Duodenal mucosa (tissue), 2 donors: Measurements from ENCODE around the gene FOSL1.
"Not testable (repeated sequence)": the region's sequence is repeated elsewhere in the genome, so short reads cannot be mapped to it uniquely, and the experiment has no call there.

Experiments used
- H3K27ac ChIP-seq: one replicate; pipeline ENCODE4 v1.7.0; 2013; ENCODE audit warnings: low read depth, low read length
- H3K27me3 ChIP-seq, 2 donors: one replicate each; pipeline ENCODE4 v1.7.0; 2013; ENCODE audit warnings: low read length in 2 of 2, control low read depth in 1 of 2; ENCODE audit not compliant: insufficient read depth in 2 of 2, control insufficient read depth in 1 of 2
- H3K36me3 ChIP-seq, 2 donors: one replicate each; pipeline ENCODE4 v1.7.0; 2013; ENCODE audit warnings: low read length in 2 of 2, control low read depth in 1 of 2; ENCODE audit not compliant: insufficient read depth in 2 of 2, control insufficient read depth in 1 of 2
- H3K4me1 ChIP-seq, 2 donors: one replicate each; pipeline ENCODE4 v1.7.0; 2013; ENCODE audit warnings: low read length in 2 of 2, control low read depth in 1 of 2; ENCODE audit not compliant: insufficient read depth in 2 of 2, control insufficient read depth in 1 of 2
- H3K4me3 ChIP-seq, 2 donors: one replicate each; pipeline ENCODE4 v1.7.0; 2013; ENCODE audit warnings: low read length in 2 of 2, low read depth in 1 of 2
- H3K9ac ChIP-seq, 2 donors: one replicate each; pipeline ENCODE4 v1.7.0; 2013; ENCODE audit warnings: low read length in 2 of 2, low read depth in 1 of 2
- H3K9me3 ChIP-seq, 2 donors: one replicate each; pipeline ENCODE4 v1.7.0; 2013; ENCODE audit warnings: low read length in 2 of 2, control low read depth in 1 of 2; ENCODE audit not compliant: control insufficient read depth in 1 of 2

Gene FOSL1

DNA sequence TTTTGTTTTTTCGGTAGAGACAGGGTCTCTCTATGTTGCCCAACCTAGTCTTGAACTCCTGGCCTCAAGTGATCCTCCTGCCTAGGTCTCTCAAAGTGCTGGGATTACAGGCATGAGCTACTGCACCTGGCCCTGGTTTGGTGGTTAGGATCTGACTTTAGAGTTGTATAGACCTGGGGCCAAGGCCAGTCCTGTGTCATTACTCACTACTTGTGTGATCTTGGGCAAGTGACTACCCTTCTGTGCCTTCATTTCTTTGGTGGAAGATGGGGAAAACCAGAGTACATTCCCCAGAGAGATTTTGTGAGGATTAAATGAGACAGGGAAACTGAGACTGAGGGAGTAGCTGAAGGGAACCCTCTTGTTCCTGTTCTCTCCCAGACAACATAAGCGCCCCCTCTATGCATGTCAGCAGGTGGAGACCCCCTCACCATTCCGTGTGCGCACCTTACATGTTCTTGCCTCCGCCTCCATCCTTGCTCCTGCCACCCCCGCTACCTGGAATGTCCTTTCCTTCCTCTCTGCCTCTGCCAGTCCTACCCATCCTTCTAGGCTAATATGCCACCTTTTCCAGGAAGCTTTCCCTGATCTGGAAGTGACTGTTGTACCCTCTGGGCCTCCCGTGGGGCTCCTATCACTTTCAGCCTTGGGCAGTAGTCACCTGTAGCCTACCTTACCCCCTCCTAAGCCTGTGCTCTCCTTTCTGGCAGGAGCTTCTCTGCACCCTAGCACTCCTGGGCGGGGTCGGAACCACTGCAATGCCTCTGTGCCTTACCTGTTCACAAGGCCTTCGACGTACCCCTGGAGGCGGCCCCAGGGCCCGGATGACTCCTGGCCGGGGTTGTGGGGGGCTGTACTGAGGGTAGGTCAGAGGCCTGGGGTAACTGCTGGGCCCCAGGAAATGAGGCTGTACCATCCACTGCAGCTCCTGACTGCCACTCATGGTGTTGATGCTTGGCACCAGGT, 3.9 kb downstream of the FOSL1 start:
- no peak overlapping the region for H3K27ac ChIP-seq
- peaks cover 17 to 39% of the 10 kb centered on the region in 2 donors for H3K4me1 ChIP-seq
- no peak overlapping the region for H3K4me3 ChIP-seq
- no peaks in the 10 kb centered on the region for H3K36me3 ChIP-seq
- no peaks in the 10 kb centered on the region for H3K9me3 ChIP-seq
- H3K9ac ChIP-seq, result no peak overlapping the region
- H3K27me3 ChIP-seq, result peaks cover 9 to 14% of the 10 kb centered on the region in 2 donors

DNA sequence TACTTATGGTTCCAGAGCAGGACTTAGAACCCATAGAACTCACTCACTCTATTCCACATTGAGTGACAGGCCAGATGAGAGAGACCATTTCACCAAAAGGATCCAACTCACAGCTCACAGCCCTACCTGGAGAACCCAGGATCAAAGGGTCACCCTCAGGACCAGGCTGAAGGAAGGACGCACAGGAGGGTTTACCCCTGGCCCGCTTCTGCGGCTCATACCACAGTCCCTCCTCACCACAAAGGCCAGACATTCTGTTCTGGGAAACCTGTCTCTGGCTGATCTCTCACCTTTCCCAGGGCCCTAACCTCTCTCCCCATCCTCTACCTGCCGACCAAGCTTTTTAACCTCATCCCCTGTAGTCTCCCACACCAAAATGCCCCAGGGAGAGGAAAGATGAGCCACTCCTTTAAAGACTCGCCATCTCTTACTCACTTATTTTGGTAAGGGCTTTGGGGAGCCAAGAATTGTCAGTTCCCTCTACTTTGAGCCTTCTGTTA, 4.7 kb downstream of the FOSL1 start:
- Histone ChIP-seq H3K27ac (no peak overlapping the region), H3K27me3 (peaks cover 9 to 14% of the 10 kb centered on the region in 2 donors), H3K36me3 (no peaks in the 10 kb centered on the region), H3K9me3 (no peaks in the 10 kb centered on the region), H3K4me1 (peaks cover 18 to 39% of the 10 kb centered on the region in 2 donors), H3K9ac (no peak overlapping the region), H3K4me3 (no peak overlapping the region)

DNA sequence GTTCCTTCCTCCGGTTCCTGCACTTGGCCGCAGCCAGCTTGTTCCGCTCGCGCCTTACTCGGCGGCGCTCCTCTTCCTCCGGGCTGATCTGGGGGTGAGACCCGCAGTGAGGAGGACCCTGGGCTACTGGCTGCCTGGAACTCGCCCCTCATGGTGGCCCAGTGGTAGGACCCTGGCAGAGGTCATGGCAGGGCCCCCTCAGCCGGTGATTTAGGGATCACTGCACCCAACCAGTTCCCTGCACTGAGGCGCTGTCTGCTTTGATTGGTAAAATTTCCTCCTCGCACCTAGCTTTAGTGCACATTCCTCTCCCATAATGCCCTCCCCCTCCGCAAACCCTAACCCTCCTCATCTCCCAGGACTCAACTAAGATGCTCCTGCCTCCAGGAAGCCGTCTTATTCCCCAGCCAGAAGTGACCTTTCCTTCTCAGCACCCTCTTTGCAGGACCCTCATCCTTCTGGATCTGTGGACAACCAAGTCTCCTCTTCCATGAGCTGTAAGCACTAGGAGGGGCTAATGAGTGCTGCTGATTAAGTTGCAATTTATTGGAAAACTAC, 6.1 kb downstream of the FOSL1 start:
- Histone ChIP-seq H3K4me1 (peaks cover 29 to 43% of the 10 kb centered on the region in 2 donors), H3K27ac (no peak overlapping the region), H3K9ac (peak overlapping the region in 1 of 2 donors; percentile 60)

DNA sequence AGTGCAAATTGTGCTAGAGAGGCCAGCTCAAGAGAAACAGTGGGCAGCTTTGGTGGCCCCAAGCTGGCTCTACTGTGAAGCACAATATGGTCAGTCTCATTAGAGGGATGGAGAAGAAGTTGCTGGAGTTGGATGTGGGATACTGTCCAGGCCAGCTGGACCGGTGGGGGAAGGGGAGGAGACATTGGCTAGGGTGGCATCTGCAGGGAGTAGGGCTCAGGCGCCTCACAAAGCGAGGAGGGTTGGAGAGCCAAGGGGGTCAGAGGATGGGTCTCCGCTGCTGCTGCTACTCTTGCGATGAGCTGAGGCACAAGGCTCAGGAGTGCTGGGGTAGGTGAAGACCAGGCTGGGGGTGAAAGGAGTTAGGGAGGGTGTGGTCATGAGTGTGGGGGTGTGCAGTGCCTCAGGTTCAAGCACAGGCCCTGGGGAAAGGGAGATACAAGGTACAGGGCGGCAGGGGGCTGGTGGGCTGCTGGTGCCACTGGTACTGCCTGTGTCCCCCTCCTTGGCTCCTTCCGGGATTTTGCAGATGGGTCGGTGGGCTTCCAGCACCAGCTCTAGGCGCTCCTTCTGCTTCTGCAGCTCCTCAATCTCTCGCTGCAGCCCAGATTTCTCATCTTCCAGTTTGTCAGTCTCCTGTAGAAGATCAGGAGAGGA, 7.4 kb downstream of the FOSL1 start:
- Histone ChIP-seq H3K9me3 (no peaks in the 10 kb centered on the region), H3K4me1 (peaks cover 30 to 53% of the 10 kb centered on the region in 2 donors), H3K27me3 (peaks cover 0 to 3% of the 10 kb centered on the region in 2 donors), H3K9ac (no peak overlapping the region), H3K36me3 (no peaks in the 10 kb centered on the region), H3K27ac (no peak overlapping the region), H3K4me3 (peak overlapping the region in 1 of 2 donors; percentile 28)

More for the DNA sequence above, 6.1 kb downstream of the FOSL1 start:
- H3K9me3 ChIP-seq, result no peaks in the 10 kb centered on the region
- peak overlapping the region; percentile 52 to 53 for H3K4me3 ChIP-seq
- H3K36me3 ChIP-seq, result no peaks in the 10 kb centered on the region
- peaks cover 4 to 7% of the 10 kb centered on the region in 2 donors for H3K27me3 ChIP-seq

DNA sequence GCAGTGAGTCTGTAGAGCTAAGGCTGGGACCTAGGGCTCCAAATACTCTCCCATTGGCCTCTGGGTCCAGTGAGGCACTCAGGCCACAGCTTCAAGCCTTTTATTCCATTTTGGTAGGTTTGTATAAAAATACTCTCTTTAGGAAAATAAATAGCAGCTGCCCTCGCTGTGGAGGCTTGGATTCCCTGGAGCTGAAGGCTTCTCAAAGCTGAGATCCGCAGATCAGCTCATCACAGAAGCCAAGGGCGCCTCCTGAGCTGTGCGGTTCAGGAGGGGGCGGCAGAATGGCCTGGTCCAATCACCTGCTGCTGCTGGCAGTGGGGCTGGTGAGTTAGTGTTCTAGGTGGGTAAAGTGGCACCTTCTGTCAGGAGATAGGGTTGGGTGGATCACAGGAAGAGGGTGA, 8.0 kb downstream of the FOSL1 start:
- H3K27ac ChIP-seq, H3K27me3 ChIP-seq, H3K9me3 ChIP-seq, H3K36me3 ChIP-seq: not testable (repeated sequence)
- peaks cover 36 to 59% of the 10 kb centered on the region in 2 donors for H3K4me1 ChIP-seq
- peak overlapping the region in 1 of 2 donors; percentile 88 for H3K9ac ChIP-seq
- peak overlapping the region; percentile 71 to 75 for H3K4me3 ChIP-seq

DNA sequence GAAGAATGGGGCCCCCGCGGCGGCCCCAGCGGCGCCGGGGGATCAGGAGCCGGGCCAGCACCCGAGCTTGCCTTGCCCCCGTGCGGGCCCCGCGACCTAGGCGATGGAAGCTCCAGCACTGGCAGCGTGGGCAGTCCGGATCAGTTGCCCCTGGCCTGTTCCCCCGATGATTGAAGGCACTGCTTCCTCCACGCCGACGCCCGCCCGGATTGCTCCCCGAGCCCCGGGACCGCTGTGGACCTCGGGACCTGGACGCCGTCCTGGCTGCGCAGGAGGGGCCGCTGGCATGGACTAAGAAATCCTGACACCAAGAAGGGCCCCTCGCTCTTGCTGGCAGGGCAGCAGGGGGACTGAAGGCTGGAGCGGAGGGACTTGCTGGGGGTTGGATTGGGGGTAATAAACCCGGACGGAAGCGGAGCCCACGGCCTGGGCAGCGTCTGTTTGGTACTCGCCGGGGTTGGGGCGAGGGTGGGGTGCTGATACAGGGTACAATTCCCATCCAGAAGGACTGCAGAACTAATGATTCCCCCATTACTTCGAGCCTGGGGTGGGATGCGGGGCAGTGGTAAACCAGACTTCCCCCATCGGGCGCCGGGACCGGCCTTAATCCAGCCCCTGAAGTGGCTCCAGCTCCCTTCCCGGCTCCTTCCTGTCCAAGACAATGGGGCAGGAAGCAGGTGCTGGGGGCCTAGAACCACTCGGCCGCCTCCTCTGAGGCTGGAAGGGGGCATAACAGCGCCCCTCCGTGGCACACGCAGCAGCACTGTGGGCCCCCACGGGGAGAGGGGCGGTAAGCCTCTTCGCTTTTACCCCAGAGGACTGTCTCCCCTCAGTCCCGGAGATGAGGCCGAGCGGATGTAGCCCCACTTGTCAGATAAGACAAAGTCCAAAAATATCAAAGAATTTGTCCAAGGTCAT, 8.7 kb downstream of the FOSL1 start:
- H3K9me3 ChIP-seq, result no peaks in the 10 kb centered on the region
- H3K4me1 ChIP-seq, result peaks cover 41 to 63% of the 10 kb centered on the region in 2 donors
- H3K36me3 ChIP-seq, result peaks cover 0 to 3% of the 10 kb centered on the region in 2 donors
- peaks cover 0 to 3% of the 10 kb centered on the region in 2 donors for H3K27me3 ChIP-seq
- H3K4me3 ChIP-seq, result peak overlapping the region; percentile 71 to 75
- peak overlapping the region; percentile 73 to 88 for H3K9ac ChIP-seq
- H3K27ac ChIP-seq, result peak overlapping the region; percentile 83

DNA sequence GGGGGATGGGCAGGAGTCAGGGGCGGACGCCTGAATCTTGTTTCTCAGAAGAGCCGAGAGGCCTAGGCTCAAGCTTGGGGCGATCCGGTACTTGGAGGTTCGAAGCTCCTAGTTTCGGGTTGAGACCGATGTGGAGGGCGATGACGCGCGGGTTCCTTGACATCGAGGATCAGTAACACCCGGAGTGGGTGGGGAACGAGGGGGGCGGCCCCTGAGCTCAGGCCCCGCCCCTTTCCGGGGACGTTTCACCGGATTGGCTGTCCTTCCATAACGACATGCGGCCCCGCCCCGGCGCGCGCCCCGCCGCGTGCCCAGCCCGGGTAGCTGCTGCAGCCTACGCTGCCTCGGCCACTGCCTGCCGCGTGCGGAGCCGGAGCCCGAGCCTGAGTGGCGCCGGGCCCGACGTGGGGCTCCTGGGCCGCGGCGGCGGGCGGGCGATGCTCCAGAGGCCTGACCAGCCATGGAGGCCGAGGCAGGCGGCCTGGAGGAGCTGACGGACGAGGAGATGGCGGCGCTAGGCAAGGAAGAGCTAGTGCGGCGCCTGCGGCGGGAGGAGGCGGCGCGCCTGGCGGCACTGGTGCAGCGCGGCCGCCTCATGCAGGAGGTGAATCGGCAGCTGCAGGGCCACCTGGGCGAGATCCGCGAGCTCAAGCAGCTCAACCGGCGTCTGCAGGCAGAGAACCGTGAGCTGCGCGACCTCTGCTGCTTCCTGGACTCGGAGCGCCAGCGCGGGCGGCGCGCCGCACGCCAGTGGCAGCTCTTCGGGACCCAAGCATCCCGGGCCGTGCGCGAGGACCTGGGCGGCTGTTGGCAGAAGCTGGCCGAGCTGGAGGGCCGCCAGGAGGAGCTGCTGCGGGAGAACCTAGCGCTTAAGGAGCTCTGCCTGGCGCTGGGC, 9.6 kb downstream of the FOSL1 start, which contains the start of gene CCDC85B:
Gene CCDC85B (plus strand): TSS at position 350 of the 895 bp plus-strand sequence. CDS start 111 bp downstream, at position 461.
- Histone ChIP-seq H3K36me3 (peaks cover 0 to 5% of the 10 kb centered on the region in 2 donors), H3K9ac (peak within 1 kb of the TSS; percentile 73 to 88), H3K4me1 (peaks cover 45 to 69% of the 10 kb centered on the region in 2 donors), H3K27ac (peak within 1 kb of the TSS; percentile 83), H3K9me3 (no peaks in the 10 kb centered on the region), H3K4me3 (peak within 1 kb of the TSS; percentile 75 to 85), H3K27me3 (peaks cover 0 to 3% of the 10 kb centered on the region in 2 donors)

DNA sequence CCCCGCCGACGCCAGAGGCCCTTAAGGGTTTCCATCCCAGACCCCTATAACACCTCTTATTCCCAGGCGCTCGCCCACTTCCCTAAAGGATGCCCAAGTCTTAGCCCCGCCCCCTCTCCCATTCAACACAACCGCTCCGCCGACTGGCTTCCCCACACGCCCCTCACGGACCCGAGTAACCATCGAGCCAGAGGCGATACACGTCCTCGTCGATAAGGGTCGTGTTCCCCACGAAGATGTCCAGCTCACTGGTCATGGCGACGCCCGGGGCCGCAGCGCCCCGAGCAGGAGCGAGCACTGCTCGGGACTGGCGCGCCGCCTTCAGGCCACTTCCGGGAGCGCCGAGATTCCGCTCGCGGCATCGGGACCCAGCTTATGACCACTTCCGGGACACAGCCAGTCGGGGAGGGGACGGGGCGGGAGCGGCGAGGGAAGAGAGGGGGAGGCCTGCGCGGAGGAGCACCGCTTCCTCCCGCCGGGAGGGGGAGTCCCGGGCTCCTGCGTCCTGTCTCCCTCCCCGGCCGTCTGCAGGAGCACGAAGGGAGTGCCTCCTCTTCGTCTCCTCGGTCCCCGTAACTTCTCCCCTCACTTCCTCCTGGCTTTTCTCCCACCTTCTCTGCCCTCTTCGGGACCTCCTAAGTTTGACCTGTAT, 11.9 kb downstream of the FOSL1 start, which contains the start of gene FIBP:
Gene FIBP (minus strand): TSS at position 309 of the 652 bp plus-strand sequence. CDS start 53 bp downstream, at position 256.
- Histone ChIP-seq H3K36me3 (peaks cover 10 to 22% of the 10 kb centered on the region in 2 donors), H3K27ac (peak within 1 kb of the TSS; percentile 91), H3K27me3 (peaks cover 0 to 3% of the 10 kb centered on the region in 2 donors), H3K9me3 (no peaks in the 10 kb centered on the region), H3K4me3 (peak within 1 kb of the TSS; percentile 81 to 85), H3K9ac (peak within 1 kb of the TSS; percentile 73 to 90), H3K4me1 (peaks cover 50 to 66% of the 10 kb centered on the region in 2 donors)
